Erythroblast (primary cell): ENCODE measurements around the gene ZNF423.

Source experiments
- GATA1 ChIP-seq: IDR thresholded peaks from 2 replicates; pipeline ENCODE4 v1.6.1; 2011; ENCODE audit warnings: low read depth, mild to moderate bottlenecking, control low read depth, low read length, moderate library complexity
- POLR2A ChIP-seq: IDR thresholded peaks from 2 replicates; pipeline ENCODE4 v1.6.1; 2011; ENCODE audit warnings: mild to moderate bottlenecking, low read length

- TF ChIP-seq POLR2A (no peak), GATA1 (no peak)
These were observed 202.7 kb downstream of the ZNF423 start for GRCh38 chr16:49653173-49653570.
